Raji (cell line): ENCODE results near the gene HES6.
A peak's percentile ranks its signal among the peaks of the same experiment; 100 is the strongest.

Experiments used
- POLR2A ChIP-seq: IDR thresholded peaks from 2 replicates; pipeline ENCODE4 v1.6.1; 2011; ENCODE audit warnings: low read depth, low read length, control low read depth; ENCODE audit not compliant: insufficient read depth

HES6 gene

DNA sequence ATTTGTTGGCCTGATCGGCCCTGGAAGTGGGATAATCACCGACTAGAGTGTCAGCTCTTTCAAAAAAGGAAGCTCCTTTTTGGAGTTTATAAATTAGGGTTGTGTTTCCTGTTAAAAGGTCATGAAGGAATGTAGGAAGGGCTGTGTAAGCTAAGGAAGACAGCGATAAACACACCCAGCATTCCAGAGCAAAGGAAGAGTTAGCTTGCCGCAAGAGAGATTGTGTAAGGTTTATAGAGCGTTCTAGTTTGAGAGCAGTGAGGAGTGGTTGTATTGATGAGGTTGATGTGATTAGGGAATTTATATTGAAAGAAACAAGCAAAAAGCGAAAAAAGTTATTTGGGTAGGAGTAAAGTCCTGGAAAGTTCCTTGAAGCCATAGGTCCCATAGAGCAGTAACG, 32.8 kb downstream of the HES6 start:
- no peak for TF ChIP-seq POLR2A

DNA sequence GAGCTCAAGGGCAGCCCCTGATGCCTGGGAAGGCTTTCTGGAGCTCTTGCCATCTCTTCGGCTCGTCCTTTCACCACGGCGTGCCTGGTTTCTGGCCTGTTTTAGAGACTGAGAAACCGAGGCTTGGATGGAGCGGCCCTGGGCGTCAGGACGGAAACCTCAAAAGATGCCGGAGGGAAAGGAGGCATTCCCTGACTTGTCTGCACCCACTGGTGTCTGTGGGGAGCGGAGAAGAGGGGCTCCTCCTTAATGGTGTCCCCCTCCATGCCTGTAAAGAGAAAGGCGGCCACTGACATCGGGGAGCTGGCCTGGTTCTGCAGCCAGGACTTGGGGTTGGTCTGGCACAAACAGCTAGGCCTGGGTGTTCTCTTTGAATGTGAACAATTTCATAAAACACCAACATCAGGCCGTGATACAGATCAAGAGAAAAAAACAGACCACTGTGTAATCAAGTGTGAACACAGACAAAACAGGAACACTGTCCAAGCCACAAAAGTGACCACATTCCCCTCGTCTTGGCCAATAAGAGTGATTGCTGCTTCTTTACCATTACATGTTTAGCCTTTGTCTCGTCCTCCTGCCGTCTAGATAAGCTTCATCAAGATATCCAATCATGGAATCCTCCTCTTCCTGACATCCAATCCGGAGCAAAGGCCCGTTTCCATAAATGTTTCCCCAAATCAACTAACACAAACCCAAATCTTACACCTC, 35.7 kb downstream of the HES6 start:
- TF ChIP-seq POLR2A, result no peak

DNA sequence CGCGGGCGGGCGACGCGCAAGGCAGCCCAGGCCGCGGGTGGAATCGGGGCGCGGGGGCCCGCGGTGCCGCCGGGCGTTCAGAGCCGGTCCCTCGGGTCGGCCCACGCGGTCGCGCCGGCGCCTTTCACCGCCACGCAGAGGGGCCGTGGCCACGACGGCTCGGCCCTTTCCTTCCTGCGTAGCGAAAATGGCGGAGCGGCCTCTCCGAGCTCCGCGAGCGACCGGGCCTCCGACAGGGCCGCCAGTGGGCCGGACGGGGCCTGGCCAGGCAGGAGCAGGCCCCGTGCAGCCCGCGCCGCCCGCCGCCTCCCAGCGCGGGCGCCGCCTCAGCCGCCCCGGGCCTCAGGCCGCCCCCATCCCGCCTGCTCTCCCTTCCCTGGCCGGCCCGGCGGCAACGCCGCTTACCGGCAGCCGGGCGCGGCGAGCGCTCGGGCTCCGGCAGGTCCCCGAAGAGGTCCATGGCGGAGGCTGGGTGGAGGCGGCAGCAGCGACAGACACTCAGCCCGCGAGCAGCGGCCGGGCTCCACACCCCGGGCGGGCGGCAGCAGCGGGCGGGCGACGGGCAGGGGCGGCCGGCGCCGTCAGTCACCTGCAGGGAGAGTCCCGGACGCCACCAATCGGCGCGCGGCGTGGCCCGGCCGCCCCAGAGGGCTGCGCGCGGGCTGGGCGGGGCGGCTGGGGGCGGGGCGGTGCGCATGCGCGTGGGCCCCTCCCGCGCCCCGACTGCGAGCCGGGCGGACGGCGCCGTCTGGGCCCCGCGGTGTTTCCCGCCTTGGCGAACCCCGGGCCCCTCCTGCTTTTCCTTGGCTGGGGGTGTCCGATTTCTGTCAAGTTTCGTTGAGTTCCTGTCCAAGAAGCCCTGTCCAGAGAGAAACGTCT, 36.5 kb downstream of the HES6 start, which contains the start of gene ILKAP:
ILKAP (minus strand) TSS at position 602 of the 879 bp plus-strand sequence; CDS start at position 460, 142 bp downstream.
- peak; percentile 72 for TF ChIP-seq POLR2A

DNA sequence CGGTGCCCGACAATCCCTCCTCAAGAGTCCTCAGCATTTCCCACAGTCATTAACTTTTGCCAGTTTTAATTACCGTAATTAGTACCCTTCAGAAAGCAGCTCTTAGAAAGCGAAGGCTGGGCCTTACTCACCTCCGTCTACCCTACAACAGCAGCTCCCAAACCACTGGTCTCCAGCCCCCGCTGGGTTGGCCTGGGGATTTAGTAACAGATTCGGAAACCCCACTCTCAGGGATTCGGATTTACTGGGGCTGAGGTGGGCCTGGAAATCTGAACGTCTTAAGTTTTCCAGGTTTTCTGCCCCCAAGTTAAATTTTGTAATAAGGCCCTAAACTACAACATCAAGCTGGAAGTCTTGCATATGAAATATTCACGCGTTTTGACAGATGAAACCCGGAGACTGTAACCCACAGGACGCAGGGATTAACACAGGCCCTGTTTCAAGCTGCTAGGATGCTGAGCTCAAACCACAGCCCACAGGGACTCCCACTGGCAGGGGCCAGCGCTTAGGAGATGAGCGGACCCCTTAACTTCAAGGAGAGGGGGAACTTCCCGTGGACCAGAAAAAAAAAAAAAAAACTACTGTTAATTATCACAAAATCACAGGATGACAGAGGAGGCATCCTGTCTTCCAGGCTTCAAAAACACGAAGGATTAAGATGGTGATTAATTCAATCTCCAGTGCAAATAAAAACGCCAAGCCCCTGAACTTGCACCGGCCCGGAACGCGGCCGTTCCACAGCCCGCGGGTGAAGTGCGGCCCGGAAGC, 37.3 kb downstream of the HES6 start:
- no peak for TF ChIP-seq POLR2A

DNA sequence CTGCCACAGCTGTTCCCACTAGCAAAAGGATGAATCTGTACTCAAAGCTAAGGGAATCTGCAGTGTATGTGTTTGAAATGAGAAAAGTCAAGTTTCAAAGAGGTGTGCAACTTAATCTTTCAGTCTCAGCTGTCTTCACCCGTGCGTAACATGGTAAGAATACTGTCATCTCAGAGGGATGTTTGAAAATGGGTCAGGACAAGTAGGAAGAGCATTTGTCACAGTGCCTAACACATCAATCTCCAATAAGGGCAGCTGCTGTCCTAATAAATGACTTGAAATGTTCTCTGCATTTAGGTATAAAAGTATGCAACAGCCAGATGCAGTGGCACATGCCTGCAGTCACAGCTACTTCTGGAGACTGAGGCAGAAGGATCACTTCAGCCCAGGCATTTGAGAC, 49.4 kb downstream of the HES6 start:
- no peak for TF ChIP-seq POLR2A
